ENCODE results near the gene TMEM114. TPM values are rescaled to one million over a fixed set of nuclear protein-coding genes. Genes with fewer than 3 reads are reported as not detected.
A peak's percentile ranks its signal among the peaks of the same experiment; 100 is the strongest.

TMEM114 gene
- total RNA-seq, 1 experiment from 2014 or later = not detected

DNA sequence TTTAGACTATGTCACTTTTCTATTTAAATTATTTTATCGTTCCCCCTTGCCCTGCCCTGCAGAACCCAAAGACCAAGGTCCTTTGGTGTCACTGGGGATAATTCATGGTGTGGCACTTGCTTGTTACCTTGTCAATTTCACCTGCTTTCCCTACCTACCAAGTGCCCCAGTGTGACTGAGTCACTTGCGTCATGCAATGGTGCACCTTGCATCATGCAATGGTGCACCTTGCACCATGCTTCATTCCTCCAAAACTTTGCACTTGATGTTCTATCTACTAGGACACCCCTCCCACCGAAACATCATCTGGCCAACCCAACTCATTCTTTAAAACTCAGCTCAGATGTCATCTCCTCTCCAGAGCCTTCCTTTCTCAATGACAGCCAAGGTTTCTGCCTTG, 47.1 kb downstream of the TMEM114 start:
- CTCF ChIA-PET = no interaction called here
- Mint-ChIP-seq H3K4me1 (ENCODE audit: low read depth, unreplicated experiment) (peaks cover 23% of the 10 kb centered on the region), H3K27ac (ENCODE audit: unreplicated experiment) (no peak overlapping the region), H3K27me3 (ENCODE audit: unreplicated experiment) (peaks cover 40% of the 10 kb centered on the region), H3K36me3 (ENCODE audit: insufficient read depth, unreplicated experiment) (no peaks in the 10 kb centered on the region), H3K9me3 (ENCODE audit: low read depth, unreplicated experiment) (no peaks in the 10 kb centered on the region), H3K4me3 (ENCODE audit: low read depth, unreplicated experiment) (no peak overlapping the region)
- no peak for DNase-seq
- BruUV-seq (replicated peaks) = no TSS peak
- TF ChIP-seq CTCF (IDR thresholded peaks at IDR 0.05; ENCODE audit: unreplicated experiment) = no peak
- intact Hi-C loops (cut with micrococcal nuclease; ENCODE audit: unreplicated experiment) = no loop called here

GRCh38 chr16:8542393-8542792, 47.9 kb downstream of the TMEM114 start:
- no TSS peak for BruUV-seq (replicated peaks)
- DNase-seq = peak; percentile 40
- intact Hi-C loops (cut with micrococcal nuclease; ENCODE audit: unreplicated experiment) = no loop called here
- H3K27ac Mint-ChIP-seq (ENCODE audit: unreplicated experiment) = no peak overlapping the region
- no peaks in the 10 kb centered on the region for H3K9me3 Mint-ChIP-seq (ENCODE audit: low read depth, unreplicated experiment)
- no peaks in the 10 kb centered on the region for H3K36me3 Mint-ChIP-seq (ENCODE audit: insufficient read depth, unreplicated experiment)
- peaks cover 31% of the 10 kb centered on the region for H3K4me1 Mint-ChIP-seq (ENCODE audit: low read depth, unreplicated experiment)
- CTCF ChIA-PET = no interaction called here
- no peak overlapping the region for H3K4me3 Mint-ChIP-seq (ENCODE audit: low read depth, unreplicated experiment)
- TF ChIP-seq CTCF (IDR thresholded peaks at IDR 0.05; ENCODE audit: unreplicated experiment) = no peak
- H3K27me3 Mint-ChIP-seq (ENCODE audit: unreplicated experiment) = peaks cover 31% of the 10 kb centered on the region

DNA sequence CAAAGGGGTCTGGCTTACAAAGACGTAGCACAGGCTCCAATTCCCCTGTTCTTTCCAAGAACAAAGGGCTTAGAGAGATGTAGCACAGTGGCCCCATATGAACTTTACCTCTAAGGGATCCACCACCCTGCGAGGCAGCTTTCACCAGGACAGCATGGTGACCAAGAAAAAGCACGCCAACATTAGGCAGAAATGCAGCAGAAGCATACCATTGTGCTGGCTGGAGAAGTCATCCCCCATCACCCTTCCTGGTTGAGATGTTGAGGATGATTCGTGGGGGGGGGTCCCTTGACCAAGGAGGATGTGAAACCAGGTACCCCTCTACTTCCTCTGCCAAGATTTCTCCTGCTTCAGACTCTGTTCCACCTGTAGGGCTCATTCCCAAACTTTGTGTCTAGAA, 48.4 kb downstream of the TMEM114 start:
- intact Hi-C loops (cut with micrococcal nuclease; ENCODE audit: unreplicated experiment) = no loop called here
- no peak overlapping the region for H3K27ac Mint-ChIP-seq (ENCODE audit: unreplicated experiment)

DNA sequence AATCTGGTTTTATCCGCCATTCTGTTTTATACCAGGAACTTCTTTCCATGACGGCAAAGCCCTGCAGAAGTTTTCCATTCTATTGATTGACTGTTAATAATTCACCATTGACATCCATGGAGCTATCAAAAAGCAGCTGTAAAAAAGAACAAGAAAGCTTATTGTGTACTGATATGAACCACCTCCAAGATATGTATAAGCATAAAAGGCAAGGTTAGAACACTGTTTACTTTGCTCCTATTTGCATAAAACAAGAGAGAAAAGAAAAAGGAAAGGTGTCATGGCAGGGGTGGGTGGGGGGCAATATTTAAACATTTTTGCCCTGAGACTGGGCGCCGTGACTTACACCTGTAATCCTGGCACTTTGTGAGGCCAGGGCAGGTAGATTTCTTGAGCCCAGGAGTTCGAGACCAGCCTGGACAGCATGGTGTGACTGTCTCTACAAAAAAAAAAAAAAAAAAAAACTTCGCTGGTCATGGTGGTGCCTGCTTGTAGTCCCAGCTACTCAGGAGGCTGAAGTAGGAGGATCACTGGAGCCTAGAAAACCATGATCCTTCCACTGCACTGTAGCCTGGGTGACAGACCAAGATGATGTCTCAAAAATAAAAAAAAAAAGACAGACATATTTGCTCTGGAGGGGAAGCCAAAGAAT, 52.5 kb downstream of the TMEM114 start:
- H3K4me1 Mint-ChIP-seq (ENCODE audit: low read depth, unreplicated experiment) = peaks cover 20% of the 10 kb centered on the region
- H3K4me3 Mint-ChIP-seq (ENCODE audit: low read depth, unreplicated experiment) = peak overlapping the region; percentile 39
- intact Hi-C loops (cut with micrococcal nuclease; ENCODE audit: unreplicated experiment) = no loop called here
- CTCF ChIA-PET = interaction anchor here (0.5 to 1.5 kb wide), 5 partner anchors 14 to 603 kb away, joined by 3 to 4 read pairs (median 3); no protein-coding TSS in a partner anchor
- BruUV-seq (replicated peaks) = no TSS peak
- peak overlapping the region; percentile 94 for H3K27ac Mint-ChIP-seq (ENCODE audit: unreplicated experiment)
- H3K27me3 Mint-ChIP-seq (ENCODE audit: unreplicated experiment) = peaks cover 11% of the 10 kb centered on the region
- H3K36me3 Mint-ChIP-seq (ENCODE audit: insufficient read depth, unreplicated experiment) = no peaks in the 10 kb centered on the region
- H3K9me3 Mint-ChIP-seq (ENCODE audit: low read depth, unreplicated experiment) = no peaks in the 10 kb centered on the region
- no peak for TF ChIP-seq CTCF (IDR thresholded peaks at IDR 0.05; ENCODE audit: unreplicated experiment)
- DNase-seq = peak; percentile 61

More for the DNA sequence above, 48.4 kb downstream of the TMEM114 start:
- Mint-ChIP-seq H3K4me1 (ENCODE audit: low read depth, unreplicated experiment) (peaks cover 32% of the 10 kb centered on the region), H3K4me3 (ENCODE audit: low read depth, unreplicated experiment) (no peak overlapping the region), H3K27me3 (ENCODE audit: unreplicated experiment) (peaks cover 26% of the 10 kb centered on the region), H3K9me3 (ENCODE audit: low read depth, unreplicated experiment) (no peaks in the 10 kb centered on the region), H3K36me3 (ENCODE audit: insufficient read depth, unreplicated experiment) (no peaks in the 10 kb centered on the region)
- no TSS peak for BruUV-seq (replicated peaks)
- no peak for TF ChIP-seq CTCF (IDR thresholded peaks at IDR 0.05; ENCODE audit: unreplicated experiment)
- CTCF ChIA-PET = no interaction called here
- DNase-seq = no peak
